Cardiac fibroblast (primary cell): ENCODE results near the gene TGM3.

Experiments used
- DNase-seq, 2 donors: peaks; one replicate each; pipeline versions ENCODE4 v3.0.0 to v3.0.0-alpha.2; 2010; ENCODE audit warnings: low read depth in 2 of 2
- H3K4me3 ChIP-seq, 2 donors: replicated peaks in 1 of 2; 1 replicate in 1 of 2; 2 replicates in 1 of 2; pipeline ENCODE4 v1.5.1; 2011; ENCODE audit warnings: low read depth in 2 of 2, low read length in 2 of 2, mild to moderate bottlenecking in 2 of 2, moderate library complexity in 1 of 2
- CTCF ChIP-seq: IDR thresholded peaks from one replicate; pipeline ENCODE4 v1.5.1; 2011; ENCODE audit warnings: low read depth, mild to moderate bottlenecking, low read length, inconsistent platforms

TGM3 gene

GRCh38 chr20:2283706-2284423 is 11.9 kb upstream of the TGM3 start:
- DNase-seq, result peak in 1 of 2 donors; percentile 58
- no peak for TF ChIP-seq CTCF
- no peak overlapping the region for H3K4me3 ChIP-seq

- H3K4me3 ChIP-seq, result no peak overlapping the region
- DNase-seq, result peak in 1 of 2 donors; percentile 5
- TF ChIP-seq CTCF, result no peak
Measured at GRCh38 chr20:2285193-2285592, 10.6 kb upstream of the TGM3 start.

GRCh38 chr20:2285613-2286012 is 10.2 kb upstream of the TGM3 start:
- DNase-seq, result no peak
- no peak for TF ChIP-seq CTCF

GRCh38 chr20:2287504-2287903 is 8.3 kb upstream of the TGM3 start:
- TF ChIP-seq CTCF, result no peak
- no peak overlapping the region for H3K4me3 ChIP-seq
- no peak for DNase-seq

More at GRCh38 chr20:2285613-2286012, 10.2 kb upstream of the TGM3 start:
- H3K4me3 ChIP-seq, result no peak overlapping the region

GRCh38 chr20:2289475-2289874 is 6.3 kb upstream of the TGM3 start:
- no peak for TF ChIP-seq CTCF
- H3K4me3 ChIP-seq, result no peak overlapping the region
- DNase-seq, result no peak

- H3K4me3 ChIP-seq, result no peak overlapping the region
- no peak for TF ChIP-seq CTCF
- no peak for DNase-seq
Measured at GRCh38 chr20:2290486-2290885, 5.3 kb upstream of the TGM3 start.
